Measurements from ENCODE around the gene N4BP3. TPM values are rescaled to one million over a fixed set of nuclear protein-coding genes. Genes with fewer than 3 reads are reported as not detected.

N4BP3 gene
- total RNA-seq, 1 experiment from 2014 or later = 3.2 TPM

GRCh38 chr5:178131446-178131996, 18.2 kb downstream of the N4BP3 start:
- no peaks in the 10 kb centered on the region for H3K9me3 ChIP-seq
- Mint-ChIP-seq H3K4me3 (ENCODE audit: unreplicated experiment) (peak overlapping the region; percentile 75), H3K36me3 (ENCODE audit: insufficient read depth, unreplicated experiment) (peaks cover 22% of the 10 kb centered on the region), H3K4me1 (ENCODE audit: low read depth, unreplicated experiment) (peaks cover 8% of the 10 kb centered on the region), H3K27me3 (ENCODE audit: insufficient read depth, unreplicated experiment) (no peaks in the 10 kb centered on the region), H3K27ac (ENCODE audit: unreplicated experiment) (peak overlapping the region; percentile 72), H3K9me3 (ENCODE audit: unreplicated experiment) (no peaks in the 10 kb centered on the region)
- DNase-seq = no peak
- intact Hi-C loops (cut with micrococcal nuclease; ENCODE audit: unreplicated experiment) = loop anchor here (2.0 kb wide), 1 partner anchor 15 kb away; no protein-coding TSS in a partner anchor
- no peaks in the 10 kb centered on the region for H3K27me3 ChIP-seq (replicated peaks; ENCODE audit: control insufficient read depth, insufficient read depth, low read length)
- H3K4me1 ChIP-seq = peaks cover 6% of the 10 kb centered on the region; the same call in 1 of the 2 replicates
- ChIA-PET CTCF (interaction anchor here (0.7 kb wide), 1 partner anchor 56 kb away, joined by 10 read pairs; no protein-coding TSS in a partner anchor), POLR2A (no interaction called here)
- TF ChIP-seq CTCF (IDR thresholded peaks at IDR 0.05; ENCODE audit: insufficient read depth in 1 of 2, low read depth in 1 of 2, low read length in 1 of 2, severe bottlenecking in 1 of 2, unreplicated experiment in 1 of 2) = no peak
- BruUV-seq (replicated peaks) = TSS peak; percentile 58
- 0 out of 2 replicates have a peak, but pooled peaks cover 2% of the 10 kb centered on the region for H3K36me3 ChIP-seq (ENCODE audit: control insufficient read depth, insufficient read depth, low read length)
- peak overlapping the region; percentile 94 for H3K4me3 ChIP-seq (ENCODE audit: low read depth, low read length)

- ChIA-PET CTCF (no interaction called here), POLR2A (interaction anchor here (1.6 kb wide), 1 partner anchor 17 kb away, joined by 5 read pairs; the partner anchor contains the start of gene NHP2)
- Mint-ChIP-seq H3K4me1 (ENCODE audit: low read depth, unreplicated experiment) (peaks cover under 1% of the 10 kb centered on the region), H3K4me3 (ENCODE audit: unreplicated experiment) (no peak overlapping the region), H3K27ac (ENCODE audit: unreplicated experiment) (no peak overlapping the region), H3K27me3 (ENCODE audit: insufficient read depth, unreplicated experiment) (no peaks in the 10 kb centered on the region), H3K36me3 (ENCODE audit: insufficient read depth, unreplicated experiment) (peaks cover 57% of the 10 kb centered on the region), H3K9me3 (ENCODE audit: unreplicated experiment) (no peaks in the 10 kb centered on the region)
- no TSS peak for BruUV-seq (replicated peaks)
- H3K27me3 ChIP-seq (replicated peaks; ENCODE audit: control insufficient read depth, insufficient read depth, low read length) = no peaks in the 10 kb centered on the region
- TF ChIP-seq CTCF (IDR thresholded peaks at IDR 0.05; ENCODE audit: insufficient read depth in 1 of 2, low read depth in 1 of 2, low read length in 1 of 2, severe bottlenecking in 1 of 2, unreplicated experiment in 1 of 2) = no peak
- peaks cover 2% of the 10 kb centered on the region; the same call in 1 of the 2 replicates for H3K36me3 ChIP-seq (ENCODE audit: control insufficient read depth, insufficient read depth, low read length)
- intact Hi-C loops (cut with micrococcal nuclease; ENCODE audit: unreplicated experiment) = no loop called here
- H3K4me3 ChIP-seq (ENCODE audit: low read depth, low read length) = no peak overlapping the region
- H3K4me1 ChIP-seq = peaks cover 2% of the 10 kb centered on the region; the same call in 1 of the 2 replicates
- H3K9me3 ChIP-seq = no peaks in the 10 kb centered on the region
- DNase-seq = no peak
These were observed 23.7 kb downstream of the N4BP3 start for GRCh38 chr5:178136990-178137389.

- TF ChIP-seq CTCF (IDR thresholded peaks at IDR 0.05; ENCODE audit: insufficient read depth in 1 of 2, low read depth in 1 of 2, low read length in 1 of 2, severe bottlenecking in 1 of 2, unreplicated experiment in 1 of 2) = no peak
- H3K9me3 ChIP-seq = no peaks in the 10 kb centered on the region
- peaks cover 52% of the 10 kb centered on the region for H3K36me3 Mint-ChIP-seq (ENCODE audit: insufficient read depth, unreplicated experiment)
- no peak overlapping the region for H3K4me3 ChIP-seq (ENCODE audit: low read depth, low read length)
- no peak overlapping the region for H3K27ac Mint-ChIP-seq (ENCODE audit: unreplicated experiment)
- no TSS peak for BruUV-seq (replicated peaks)
- no peak overlapping the region for H3K4me3 Mint-ChIP-seq (ENCODE audit: unreplicated experiment)
- H3K36me3 ChIP-seq (ENCODE audit: control insufficient read depth, insufficient read depth, low read length) = peaks cover 2% of the 10 kb centered on the region; the same call in 1 of the 2 replicates
- no peaks in the 10 kb centered on the region for H3K4me1 ChIP-seq
- H3K4me1 Mint-ChIP-seq (ENCODE audit: low read depth, unreplicated experiment) = no peaks in the 10 kb centered on the region
- no peaks in the 10 kb centered on the region for H3K9me3 Mint-ChIP-seq (ENCODE audit: unreplicated experiment)
- intact Hi-C loops (cut with micrococcal nuclease; ENCODE audit: unreplicated experiment) = no loop called here
- DNase-seq = no peak
- POLR2A ChIA-PET = interaction anchor here (1.6 kb wide), 1 partner anchor 16 kb away, joined by 5 read pairs; the partner anchor contains the start of gene NHP2
- no peaks in the 10 kb centered on the region for H3K27me3 Mint-ChIP-seq (ENCODE audit: insufficient read depth, unreplicated experiment)
- no peaks in the 10 kb centered on the region for H3K27me3 ChIP-seq (replicated peaks; ENCODE audit: control insufficient read depth, insufficient read depth, low read length)
- CTCF ChIA-PET = interaction anchor here (0.6 kb wide), 1 partner anchor 24 kb away, joined by 7 read pairs; no protein-coding TSS in a partner anchor
These were observed 24.7 kb downstream of the N4BP3 start for GRCh38 chr5:178137991-178138390.

All from Caco-2 (cell line).